Measurements from ENCODE around the gene B3GNT2. TPM values are rescaled to one million over a fixed set of nuclear protein-coding genes. Genes with fewer than 3 reads are reported as not detected.
A peak's percentile ranks its signal among the peaks of the same experiment; 100 is the strongest.

The B3GNT2 gene
- total and polyA plus RNA-seq, 7 experiments from 2014 or later = 16.3 to 37.0 (median 20.3) TPM

DNA sequence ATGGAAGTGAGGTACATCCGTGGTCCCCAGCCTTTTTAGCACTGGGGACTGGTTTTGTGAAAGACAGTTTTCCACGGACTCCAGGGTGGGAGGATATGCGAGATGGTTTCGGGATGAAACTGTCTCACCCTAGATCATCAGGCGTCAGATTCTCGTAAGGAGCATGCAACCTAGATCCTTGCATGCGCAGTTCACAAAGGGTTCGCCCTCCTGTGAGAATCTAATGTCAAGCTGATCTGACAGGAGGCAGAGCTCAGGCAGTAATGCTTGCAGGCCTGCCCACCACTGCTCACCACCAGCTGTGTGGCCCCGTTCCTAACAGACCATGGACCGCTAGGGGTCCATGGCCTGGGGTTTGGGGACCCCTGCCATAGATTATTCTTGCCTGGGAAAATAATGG lies 11.6 kb downstream of the B3GNT2 start:
- Mint-ChIP-seq H3K4me1 (peaks cover 53 to 92% (median 79%) of the 10 kb centered on the region in 7 donors), H3K27ac (peak overlapping the region in 3 of 9 donors; percentile 39 to 80 (median 77)), H3K27me3 (no peaks in the 10 kb centered on the region), H3K9me3 (peaks cover 0 to 23% (median 10%) of the 10 kb centered on the region in 11 donors), H3K36me3 (peaks cover 14 to 48% (median 34%) of the 10 kb centered on the region in 5 donors), H3K4me3 (peak overlapping the region in 2 of 10 donors; percentile 8 to 40)
- CTCF ChIA-PET = no interaction called here
- ATAC-seq = no peak
- intact Hi-C loops (cut with micrococcal nuclease) = no loop called here
- Histone ChIP-seq H3K9me3 (ENCODE audit: control insufficient read depth in 2 of 3, low read length in 3 of 3) (peaks cover 0 to 13% (median 0%) of the 10 kb centered on the region in 3 experiments), H3K4me1 (ENCODE audit: control insufficient read depth in 2 of 2, insufficient read depth in 2 of 2, low read length in 2 of 2) (peaks cover 4 to 57% of the 10 kb centered on the region in 2 donors), H3K27me3 (ENCODE audit: control insufficient read depth in 2 of 2, insufficient read depth in 2 of 2, low read length in 2 of 2) (no peaks in the 10 kb centered on the region), H3K27ac (ENCODE audit: low read depth, low read length) (no peak overlapping the region), H3K4me3 (ENCODE audit: low read length) (no peak overlapping the region), H3K36me3 (ENCODE audit: control insufficient read depth in 2 of 3, insufficient read depth in 3 of 3, low read length in 3 of 3) (peaks cover 0 to 4% (median 0%) of the 10 kb centered on the region in 3 experiments)
- no peak for DNase-seq
- POLR2A ChIA-PET = no interaction called here

DNA sequence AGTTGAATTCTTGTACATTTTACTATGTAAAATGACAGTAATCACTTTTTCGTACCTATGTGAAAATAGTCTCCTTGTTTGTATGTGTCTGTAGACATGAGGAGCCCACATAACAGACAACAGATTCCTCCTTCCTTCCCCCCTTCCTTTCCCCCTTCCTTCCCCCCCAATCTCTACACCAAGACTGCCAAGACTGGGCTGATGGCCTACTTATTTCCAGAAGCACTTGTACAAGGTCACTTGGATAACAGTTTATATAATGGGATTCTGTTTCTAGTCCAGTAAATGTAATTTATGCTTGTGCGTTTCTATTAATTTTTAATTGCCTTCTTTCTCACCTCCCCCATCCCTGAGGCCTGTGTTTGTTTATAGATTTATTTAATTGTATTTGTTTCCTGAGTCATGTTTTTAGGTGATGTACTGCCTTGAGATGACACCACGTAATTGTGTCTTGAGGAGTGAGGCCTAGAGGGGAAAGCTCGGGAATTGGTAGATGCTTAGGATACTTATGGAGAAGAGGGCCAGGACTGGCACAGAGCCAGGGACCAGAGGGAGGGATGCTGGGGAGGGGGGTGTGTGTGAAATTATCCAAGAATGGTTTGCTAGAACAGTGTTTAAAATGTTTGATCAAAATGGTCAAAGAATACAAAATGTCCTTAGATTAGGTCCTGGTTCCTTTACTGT lies 12.3 kb downstream of the B3GNT2 start:
- H3K4me3 ChIP-seq (ENCODE audit: low read length) = no peak overlapping the region
- peaks cover 0 to 13% (median 0%) of the 10 kb centered on the region in 3 experiments for H3K9me3 ChIP-seq (ENCODE audit: control insufficient read depth in 2 of 3, low read length in 3 of 3)
- ATAC-seq (no peak), DNase-seq (no peak)
- Mint-ChIP-seq H3K27me3 (no peaks in the 10 kb centered on the region), H3K9me3 (peaks cover 0 to 25% (median 12%) of the 10 kb centered on the region in 11 donors), H3K4me1 (peaks cover 48 to 92% (median 79%) of the 10 kb centered on the region in 7 donors), H3K36me3 (peaks cover 14 to 47% (median 38%) of the 10 kb centered on the region in 5 donors), H3K27ac (peak overlapping the region in 6 of 9 donors; percentile 2 to 80 (median 14)), H3K4me3 (peak overlapping the region in 3 of 10 donors; percentile 9 to 40 (median 35))
- intact Hi-C loops (cut with micrococcal nuclease) = no loop called here
- peaks cover 0 to 4% (median 0%) of the 10 kb centered on the region in 3 experiments for H3K36me3 ChIP-seq (ENCODE audit: control insufficient read depth in 2 of 3, insufficient read depth in 3 of 3, low read length in 3 of 3)
- no peak overlapping the region for H3K27ac ChIP-seq (ENCODE audit: low read depth, low read length)
- H3K4me1 ChIP-seq (ENCODE audit: control insufficient read depth in 2 of 2, insufficient read depth in 2 of 2, low read length in 2 of 2) = peaks cover 8 to 56% of the 10 kb centered on the region in 2 donors
- H3K27me3 ChIP-seq (ENCODE audit: control insufficient read depth in 2 of 2, insufficient read depth in 2 of 2, low read length in 2 of 2) = no peaks in the 10 kb centered on the region
- ChIA-PET CTCF (no interaction called here), POLR2A (no interaction called here)

DNA sequence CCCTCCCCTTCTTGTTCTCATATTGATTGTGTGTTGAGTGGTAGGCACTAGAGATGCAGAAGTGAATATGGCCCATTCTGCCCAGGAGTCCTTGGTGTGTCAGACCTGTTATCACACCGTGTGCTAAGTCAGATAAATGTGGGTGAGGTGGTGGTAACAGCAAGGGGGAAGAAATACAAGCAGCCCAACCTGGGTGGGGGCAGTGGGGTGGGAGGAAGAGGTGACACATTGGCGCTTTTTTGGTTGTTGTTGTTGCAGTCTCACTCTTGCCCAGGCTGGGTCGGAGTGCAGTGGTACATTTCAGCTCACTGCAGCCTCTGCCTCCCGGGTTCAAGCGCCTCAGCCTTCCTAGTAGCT lies 12.8 kb downstream of the B3GNT2 start:
- Mint-ChIP-seq H3K36me3 (peaks cover 14 to 49% (median 42%) of the 10 kb centered on the region in 5 donors), H3K27ac (peak overlapping the region in 5 of 9 donors; percentile 2 to 80 (median 17)), H3K27me3 (no peaks in the 10 kb centered on the region), H3K9me3 (peaks cover 0 to 25% (median 13%) of the 10 kb centered on the region in 11 donors), H3K4me1 (peaks cover 47 to 92% (median 79%) of the 10 kb centered on the region in 7 donors), H3K4me3 (peak overlapping the region in 2 of 10 donors; percentile 9 to 35)
- ChIA-PET POLR2A (interaction anchor here (2.4 kb wide), 1 partner anchor 9 kb away, joined by 8 read pairs; no protein-coding TSS in a partner anchor), CTCF (no interaction called here)
- H3K36me3 ChIP-seq (ENCODE audit: control insufficient read depth in 2 of 3, insufficient read depth in 3 of 3, low read length in 3 of 3) = peaks cover 0 to 4% (median 0%) of the 10 kb centered on the region in 3 experiments
- intact Hi-C loops (cut with micrococcal nuclease) = no loop called here
- peaks cover 0 to 13% (median 0%) of the 10 kb centered on the region in 3 experiments for H3K9me3 ChIP-seq (ENCODE audit: control insufficient read depth in 2 of 3, low read length in 3 of 3)
- no peak overlapping the region for H3K4me3 ChIP-seq (ENCODE audit: low read length)
- no peak for DNase-seq
- H3K4me1 ChIP-seq (ENCODE audit: control insufficient read depth in 2 of 2, insufficient read depth in 2 of 2, low read length in 2 of 2) = peaks cover 8 to 56% of the 10 kb centered on the region in 2 donors
- ATAC-seq = peak; percentile 74
- no peaks in the 10 kb centered on the region for H3K27me3 ChIP-seq (ENCODE audit: control insufficient read depth in 2 of 2, insufficient read depth in 2 of 2, low read length in 2 of 2)
- H3K27ac ChIP-seq (ENCODE audit: low read depth, low read length) = no peak overlapping the region

DNA sequence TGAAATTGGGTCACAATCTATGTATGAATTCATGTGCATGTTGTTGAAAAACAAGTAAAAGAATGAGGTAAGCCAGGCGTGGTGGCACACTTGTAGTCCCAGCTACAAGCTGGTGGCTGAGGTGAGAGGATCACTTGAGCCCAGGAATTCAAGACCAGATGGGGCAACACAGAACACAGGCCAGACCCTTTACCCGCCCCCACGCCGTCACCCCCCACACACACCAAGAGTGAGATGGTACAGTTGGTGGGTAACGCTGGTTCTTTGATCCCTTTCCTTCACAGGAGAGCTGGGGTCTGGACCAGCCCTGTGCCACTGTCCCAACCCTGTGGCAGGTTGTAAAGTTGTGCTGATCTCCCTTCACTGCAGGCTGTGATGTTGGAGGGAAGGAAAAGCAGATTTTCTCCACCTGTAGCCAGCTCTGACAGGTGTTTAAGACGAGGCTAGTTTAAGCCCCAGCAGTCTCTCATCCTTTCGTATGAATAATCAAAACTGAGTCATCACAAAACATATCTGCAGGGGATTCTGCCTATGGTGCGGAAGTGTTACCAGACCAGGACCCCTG lies 13.6 kb downstream of the B3GNT2 start:
- peaks cover 0 to 4% (median 0%) of the 10 kb centered on the region in 3 experiments for H3K36me3 ChIP-seq (ENCODE audit: control insufficient read depth in 2 of 3, insufficient read depth in 3 of 3, low read length in 3 of 3)
- no peak overlapping the region for H3K27ac ChIP-seq (ENCODE audit: low read depth, low read length)
- peaks cover 8 to 63% of the 10 kb centered on the region in 2 donors for H3K4me1 ChIP-seq (ENCODE audit: control insufficient read depth in 2 of 2, insufficient read depth in 2 of 2, low read length in 2 of 2)
- H3K9me3 ChIP-seq (ENCODE audit: control insufficient read depth in 2 of 3, low read length in 3 of 3) = peaks cover 0 to 13% (median 0%) of the 10 kb centered on the region in 3 experiments
- H3K36me3 Mint-ChIP-seq = peaks cover 14 to 52% (median 48%) of the 10 kb centered on the region in 5 donors
- DNase-seq (no peak), ATAC-seq (peak; percentile 42)
- POLR2A ChIA-PET = interaction anchor here (2.4 kb wide), 1 partner anchor 10 kb away, joined by 8 read pairs; no protein-coding TSS in a partner anchor
- peaks cover 0 to 25% (median 13%) of the 10 kb centered on the region in 11 donors for H3K9me3 Mint-ChIP-seq
- peak overlapping the region in 3 of 9 donors; percentile 26 to 80 (median 71) for H3K27ac Mint-ChIP-seq
- peaks cover 53 to 92% (median 79%) of the 10 kb centered on the region in 7 donors for H3K4me1 Mint-ChIP-seq
- no peak overlapping the region for H3K4me3 Mint-ChIP-seq
- CTCF ChIA-PET = no interaction called here
- intact Hi-C loops (cut with micrococcal nuclease) = no loop called here
- no peaks in the 10 kb centered on the region for H3K27me3 ChIP-seq (ENCODE audit: control insufficient read depth in 2 of 2, insufficient read depth in 2 of 2, low read length in 2 of 2)
- no peaks in the 10 kb centered on the region for H3K27me3 Mint-ChIP-seq
- no peak overlapping the region for H3K4me3 ChIP-seq (ENCODE audit: low read length)

DNA sequence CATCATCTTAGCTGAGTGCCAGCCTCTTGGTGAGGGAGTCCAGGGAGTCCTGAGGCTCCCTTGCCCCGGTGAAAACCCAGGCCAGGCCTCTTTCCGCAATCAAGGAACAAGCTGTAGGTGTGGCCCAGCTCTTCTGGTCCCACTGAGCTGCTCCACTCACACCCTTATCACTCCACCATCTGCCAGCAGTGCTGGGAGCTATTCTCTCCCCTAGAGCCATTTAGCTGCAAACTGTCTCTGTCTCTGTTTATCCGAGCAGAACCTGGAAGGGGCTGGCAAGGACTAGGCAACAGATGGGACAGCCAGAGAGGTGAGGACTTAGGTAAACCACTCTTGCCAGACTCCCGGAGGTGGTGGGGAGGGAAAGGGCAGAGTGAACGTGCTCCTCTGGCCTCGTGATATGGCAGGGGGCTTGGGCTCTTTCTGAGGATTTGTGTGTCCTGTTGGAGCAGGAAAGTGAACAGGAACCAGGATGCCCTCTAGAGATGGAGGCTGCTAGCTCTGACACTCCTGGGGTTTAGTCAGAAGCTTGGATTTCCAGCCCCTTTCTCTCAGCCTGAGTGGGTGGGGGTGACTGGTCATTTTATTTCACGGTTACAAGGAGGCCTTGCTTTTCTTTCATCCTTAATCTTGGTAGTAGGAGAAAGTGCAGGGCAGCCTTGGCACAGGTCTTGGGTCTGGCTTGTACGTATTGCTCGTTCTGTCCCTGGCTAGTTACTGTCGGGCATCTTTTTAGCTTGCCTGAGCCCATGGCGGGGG lies 19.6 kb downstream of the B3GNT2 start:
- intact Hi-C loops (cut with micrococcal nuclease) = no loop called here
- no peak overlapping the region for H3K27ac ChIP-seq (ENCODE audit: low read depth, low read length)

DNA sequence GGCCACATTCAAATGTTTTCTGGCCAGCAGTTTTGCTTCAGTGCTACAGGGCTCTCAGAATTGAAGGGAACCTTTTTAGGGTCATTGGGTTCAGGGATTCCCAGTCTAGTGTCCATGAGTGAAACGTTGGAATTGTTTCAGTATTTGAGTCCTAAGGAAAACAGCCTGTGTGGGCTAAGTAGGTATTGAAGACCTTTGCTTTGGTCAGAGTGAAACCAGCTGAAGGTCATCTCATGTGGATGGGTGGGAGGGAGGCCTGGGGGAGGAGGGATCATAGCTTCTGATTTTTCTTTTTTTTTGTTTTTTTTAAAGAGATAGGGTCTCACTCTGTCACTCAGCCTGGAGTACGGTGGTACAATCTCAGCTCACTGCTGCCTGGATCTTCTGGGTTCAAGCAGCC lies 20.2 kb downstream of the B3GNT2 start:
- DNase-seq = no peak
- H3K36me3 Mint-ChIP-seq = peaks cover 15 to 59% (median 53%) of the 10 kb centered on the region in 5 donors
- peaks cover 0 to 43% (median 18%) of the 10 kb centered on the region in 11 donors for H3K9me3 Mint-ChIP-seq
- intact Hi-C loops (cut with micrococcal nuclease) = no loop called here
- no peaks in the 10 kb centered on the region for H3K36me3 ChIP-seq (ENCODE audit: control insufficient read depth in 2 of 3, insufficient read depth in 3 of 3, low read length in 3 of 3)
- no peaks in the 10 kb centered on the region for H3K27me3 Mint-ChIP-seq
- peak overlapping the region in 6 of 9 donors; percentile 38 to 82 (median 62) for H3K27ac Mint-ChIP-seq
- ChIA-PET POLR2A (no interaction called here), CTCF (no interaction called here)
- no peak overlapping the region for H3K4me3 ChIP-seq (ENCODE audit: low read length)
- peaks cover 0 to 22% (median 0%) of the 10 kb centered on the region in 3 experiments for H3K9me3 ChIP-seq (ENCODE audit: control insufficient read depth in 2 of 3, low read length in 3 of 3)
- H3K27me3 ChIP-seq (ENCODE audit: control insufficient read depth in 2 of 2, insufficient read depth in 2 of 2, low read length in 2 of 2) = no peaks in the 10 kb centered on the region
- no peak for ATAC-seq
- H3K4me3 Mint-ChIP-seq = no peak overlapping the region
- H3K4me1 ChIP-seq (ENCODE audit: control insufficient read depth in 2 of 2, insufficient read depth in 2 of 2, low read length in 2 of 2) = peaks cover 11 to 70% of the 10 kb centered on the region in 2 donors
- no peak overlapping the region for H3K27ac ChIP-seq (ENCODE audit: low read depth, low read length)
- peaks cover 49 to 94% (median 74%) of the 10 kb centered on the region in 7 donors for H3K4me1 Mint-ChIP-seq

More for the DNA sequence above, 19.6 kb downstream of the B3GNT2 start:
- ChIA-PET CTCF (no interaction called here), POLR2A (no interaction called here)
- H3K4me3 Mint-ChIP-seq = peak overlapping the region in 2 of 10 donors; percentile 11 to 25
- peak overlapping the region in 6 of 9 donors; percentile 38 to 82 (median 74) for H3K27ac Mint-ChIP-seq
- peaks cover 46 to 91% (median 68%) of the 10 kb centered on the region in 7 donors for H3K4me1 Mint-ChIP-seq
- Histone ChIP-seq H3K9me3 (ENCODE audit: control insufficient read depth in 2 of 3, low read length in 3 of 3) (peaks cover 0 to 22% (median 0%) of the 10 kb centered on the region in 3 experiments), H3K4me1 (ENCODE audit: control insufficient read depth in 2 of 2, insufficient read depth in 2 of 2, low read length in 2 of 2) (peaks cover 11 to 63% of the 10 kb centered on the region in 2 donors), H3K27me3 (ENCODE audit: control insufficient read depth in 2 of 2, insufficient read depth in 2 of 2, low read length in 2 of 2) (no peaks in the 10 kb centered on the region), H3K4me3 (ENCODE audit: low read length) (no peak overlapping the region), H3K36me3 (ENCODE audit: control insufficient read depth in 2 of 3, insufficient read depth in 3 of 3, low read length in 3 of 3) (no peaks in the 10 kb centered on the region)
- peaks cover 15 to 53% (median 50%) of the 10 kb centered on the region in 5 donors for H3K36me3 Mint-ChIP-seq
- ATAC-seq = no peak
- no peaks in the 10 kb centered on the region for H3K27me3 Mint-ChIP-seq
- no peak for DNase-seq
- H3K9me3 Mint-ChIP-seq = peaks cover 0 to 42% (median 19%) of the 10 kb centered on the region in 11 donors
